Motor neuron (in vitro differentiated cells): ENCODE measurements around the gene CNTNAP4. TPM values are rescaled to one million over a fixed set of nuclear protein-coding genes. Genes with fewer than 3 reads are reported as not detected.

Experiments used
- ATAC-seq, 8 experiments: fragments of 200-7000 bp; cut with Tn5 transposase; replicated peaks in 6 of 8; 2 replicates each; pipeline ENCODE4 v1.8.0; 2021; ENCODE audit warnings: mild to moderate bottlenecking in 8 of 8, moderate library complexity in 8 of 8
- H3K27ac ChIP-seq, 2 donors: fragments of 250-450 bp; sonication (Bioruptor Pico); 2 replicates each; pipeline ENCODE4 v1.9.0; 2021; ENCODE audit warnings: antibody characterized with exemption in 2 of 2, mild to moderate bottlenecking in 2 of 2, moderate library complexity in 1 of 2
- H3K4me1 ChIP-seq, 2 donors: fragments of 250-450 bp; sonication (Bioruptor Pico); replicated peaks in 1 of 2; 2 replicates each; pipeline ENCODE4 v1.6.1; 2021; ENCODE audit warnings: antibody characterized with exemption in 2 of 2, mild to moderate bottlenecking in 2 of 2, moderate library complexity in 1 of 2
- H3K4me3 ChIP-seq, 5 donors: fragments of 250-450 bp; sonication (Bioruptor Pico); 2 replicates each; pipeline ENCODE4 v1.9.0; 2021; ENCODE audit warnings: antibody characterized with exemption in 5 of 5, mild to moderate bottlenecking in 5 of 5, moderate library complexity in 4 of 5
- WGBS, 10 experiments: fragments of 450-650 bp; shearing (Covaris generic); methylation state at CpG; one replicate each; pipeline ENCODE4 v1.0.0; 2022; 5-methylcytosine and 5-hydroxymethylcytosine counted together
- in situ Hi-C, 9 experiments: fragments of 400-800 bp; cut with MboI; loops; one replicate each; pipeline ENCODE4 v1.15.0; 2021; ENCODE audit warnings: low sequenced_read_pairs in 9 of 9, low pct_unique_long_range_greater_than_20kb in 2 of 9; ENCODE audit not compliant: unreplicated experiment in 9 of 9
- total RNA-seq, 8 experiments: library from RNA; unstranded; fragments of 300-600 nt; gene quantifications; 2 replicates each; pipeline versions ENCODE4 v1.2.3 to v1.2.4, GENCODE V29; 2022

The CNTNAP4 gene
- total RNA-seq, 8 experiments from 2014 or later = 0.54 to 6.2 (median 2.3) TPM; not detected in 1

GRCh38 chr16:76598498-76598897 lies 321.3 kb downstream of the CNTNAP4 start:
- ATAC-seq = no peak
- in situ Hi-C loops = no loop called here
- no peak overlapping the region for H3K27ac ChIP-seq
- 20 to 87% (median 78%) methylated on average over 1 to 7 of the region's 7 CpGs; no CpG with 5 or more reads in 2 of the 10 experiments for WGBS, 10 experiments
- no peaks in the 10 kb centered on the region for H3K4me1 ChIP-seq
- no peak overlapping the region for H3K4me3 ChIP-seq

GRCh38 chr16:76607317-76607716 lies 330.1 kb downstream of the CNTNAP4 start:
- ATAC-seq = no peak
- no peak overlapping the region for H3K27ac ChIP-seq
- no peaks in the 10 kb centered on the region for H3K4me1 ChIP-seq
- 0 to 100% (median 86%) methylated on average over 1 to 3 of the region's 4 CpGs; no CpG with 5 or more reads in 2 of the 10 experiments for WGBS, 10 experiments
- no peak overlapping the region for H3K4me3 ChIP-seq
- in situ Hi-C loops = no loop called here
